ENCODE data around the gene NDUFS2. TPM values are rescaled to one million over a fixed set of nuclear protein-coding genes. Genes with fewer than 3 reads are reported as not detected.
A peak's percentile ranks its signal among the peaks of the same experiment; 100 is the strongest.

The NDUFS2 gene
- total and polyA plus RNA-seq, 8 donors = 26.7 to 56.8 (median 31.1) TPM

DNA sequence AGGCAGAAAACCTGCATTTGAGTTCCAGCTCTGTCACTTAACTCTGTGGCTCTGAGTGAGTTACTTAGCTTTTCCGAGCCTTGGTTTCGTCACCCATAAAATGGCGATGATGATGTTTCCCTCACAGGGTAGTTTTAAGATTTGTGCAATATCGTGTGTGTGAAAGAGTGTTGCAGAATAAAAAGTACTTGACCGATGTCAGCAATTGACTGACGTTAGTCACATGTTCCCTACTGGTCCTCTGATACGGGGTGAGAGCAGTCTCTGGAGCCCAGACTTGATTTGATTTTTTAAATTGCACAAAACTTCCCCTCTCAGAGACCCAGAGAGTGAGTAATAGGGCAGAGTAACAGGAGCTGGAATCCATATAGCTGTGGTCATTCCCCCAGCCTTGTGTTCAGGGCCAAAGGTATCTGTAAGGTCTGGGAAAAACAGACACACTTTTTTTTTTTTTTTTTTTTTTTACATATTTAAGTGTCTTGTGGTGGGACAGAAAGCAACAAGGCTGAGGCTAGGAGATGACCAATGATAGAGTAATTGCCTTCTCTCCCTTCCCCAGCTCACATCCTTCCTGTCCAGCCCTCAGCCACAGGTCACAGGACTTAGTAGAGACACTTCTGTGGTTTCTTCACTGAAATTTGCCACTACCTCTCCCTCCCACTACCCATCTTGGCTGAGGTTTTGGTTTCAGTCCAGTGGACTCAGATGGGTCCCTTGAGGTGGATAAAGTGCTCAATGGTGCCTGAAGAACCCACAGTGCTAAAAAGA lies 15.0 kb downstream of the NDUFS2 start:
- FAIRE-seq (no peak), DNase-seq (no peak), ATAC-seq (peak in 3 of 4 donors; percentile 46 to 72 (median 61))
- Histone ChIP-seq H3K9me3 (no peaks in the 10 kb centered on the region), H3K36me3 (peaks cover 4 to 25% (median 18%) of the 10 kb centered on the region in 3 donors), H3K27me3 (no peaks in the 10 kb centered on the region), H3K27ac (peak overlapping the region in 2 of 4 donors; percentile 57 to 70), H3K4me1 (no peaks in the 10 kb centered on the region), H3K4me3 (peak overlapping the region in 1 of 4 donors; percentile 17)
- WGBS, 2 donors = 56 to 63% methylated on average over 7 of the region's 7 CpGs
- intact Hi-C loops (cut with DNase I) = no loop called here
- TF ChIP-seq, protein P1, sequence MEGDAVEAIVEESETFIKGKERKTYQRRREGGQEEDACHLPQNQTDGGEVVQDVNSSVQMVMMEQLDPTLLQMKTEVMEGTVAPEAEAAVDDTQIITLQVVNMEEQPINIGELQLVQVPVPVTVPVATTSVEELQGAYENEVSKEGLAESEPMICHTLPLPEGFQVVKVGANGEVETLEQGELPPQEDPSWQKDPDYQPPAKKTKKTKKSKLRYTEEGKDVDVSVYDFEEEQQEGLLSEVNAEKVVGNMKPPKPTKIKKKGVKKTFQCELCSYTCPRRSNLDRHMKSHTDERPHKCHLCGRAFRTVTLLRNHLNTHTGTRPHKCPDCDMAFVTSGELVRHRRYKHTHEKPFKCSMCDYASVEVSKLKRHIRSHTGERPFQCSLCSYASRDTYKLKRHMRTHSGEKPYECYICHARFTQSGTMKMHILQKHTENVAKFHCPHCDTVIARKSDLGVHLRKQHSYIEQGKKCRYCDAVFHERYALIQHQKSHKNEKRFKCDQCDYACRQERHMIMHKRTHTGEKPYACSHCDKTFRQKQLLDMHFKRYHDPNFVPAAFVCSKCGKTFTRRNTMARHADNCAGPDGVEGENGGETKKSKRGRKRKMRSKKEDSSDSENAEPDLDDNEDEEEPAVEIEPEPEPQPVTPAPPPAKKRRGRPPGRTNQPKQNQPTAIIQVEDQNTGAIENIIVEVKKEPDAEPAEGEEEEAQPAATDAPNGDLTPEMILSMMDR (IDR thresholded peaks at IDR 0.05) = no peak

DNA sequence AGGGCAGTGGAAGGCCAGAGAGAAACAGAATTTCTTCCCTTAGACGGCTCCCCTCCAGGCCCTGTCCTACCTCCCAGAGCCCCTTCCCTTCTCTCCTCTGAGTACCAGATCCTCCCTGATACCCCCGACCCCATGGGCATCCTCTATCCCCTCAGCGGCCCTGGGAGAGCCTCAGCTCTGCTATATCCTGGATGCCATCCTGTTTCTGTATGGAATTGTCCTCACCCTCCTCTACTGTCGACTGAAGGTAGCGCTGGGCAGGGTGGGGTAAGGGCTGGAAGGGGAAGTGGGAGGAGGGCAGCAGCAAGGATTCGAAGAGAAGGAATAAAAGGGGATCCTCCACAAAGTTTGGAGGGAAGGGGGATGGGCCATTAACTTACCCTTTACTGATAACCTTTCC lies 15.7 kb downstream of the NDUFS2 start:
- intact Hi-C loops (cut with DNase I) = no loop called here
- 58 to 81% methylated on average over 5 to 6 of the region's 6 CpGs for WGBS, 2 donors
- ATAC-seq (no peak), FAIRE-seq (no peak), DNase-seq (no peak)
- Histone ChIP-seq H3K27me3 (no peaks in the 10 kb centered on the region), H3K4me3 (peak overlapping the region in 1 of 4 donors; percentile 17), H3K36me3 (peaks cover 4 to 19% (median 12%) of the 10 kb centered on the region in 3 donors), H3K4me1 (no peaks in the 10 kb centered on the region), H3K27ac (peak overlapping the region in 2 of 4 donors; percentile 17 to 44), H3K9me3 (no peaks in the 10 kb centered on the region)
- TF ChIP-seq, protein P1 (IDR thresholded peaks at IDR 0.05) = no peak

DNA sequence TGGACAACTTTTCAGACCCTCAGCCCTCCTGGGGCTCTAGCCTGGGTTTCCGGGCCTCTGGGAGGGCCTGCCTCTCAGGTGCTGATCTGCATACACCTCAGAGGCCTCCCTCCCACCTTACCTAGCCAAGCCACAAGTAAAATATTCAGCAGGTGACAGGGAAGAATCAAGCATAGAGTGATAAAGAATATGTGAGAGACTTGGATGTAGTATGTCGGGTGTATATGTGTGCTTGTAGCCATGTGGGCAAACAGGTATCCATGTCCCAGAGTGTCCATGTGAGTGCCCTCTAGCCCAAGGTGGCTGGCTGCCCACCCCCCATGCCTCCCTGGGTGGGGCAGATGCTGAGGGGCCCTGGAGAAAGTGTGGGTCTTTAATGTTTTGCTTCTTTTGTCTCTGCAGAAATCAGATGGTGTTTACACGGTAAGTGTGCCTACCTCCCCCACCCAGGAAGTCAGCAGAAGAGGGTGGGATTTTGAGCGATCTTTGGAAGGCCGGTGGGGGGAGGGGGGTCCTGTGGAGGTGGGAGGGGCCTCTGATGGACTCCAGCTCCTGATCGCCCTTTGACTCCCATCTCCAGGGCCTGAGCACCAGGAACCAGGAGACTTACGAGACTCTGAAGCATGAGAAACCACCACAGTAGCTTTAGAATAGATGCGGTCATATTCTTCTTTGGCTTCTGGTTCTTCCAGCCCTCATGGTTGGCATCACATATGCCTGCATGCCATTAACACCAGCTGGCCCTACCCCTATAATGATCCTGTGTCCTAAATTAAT lies 16.3 kb downstream of the NDUFS2 start:
- H3K4me3 ChIP-seq = no peak overlapping the region
- H3K27ac ChIP-seq = no peak overlapping the region
- TF ChIP-seq, protein P1 (IDR thresholded peaks at IDR 0.05) = no peak
- DNase-seq (no peak), ATAC-seq (no peak), FAIRE-seq (no peak)
- no peaks in the 10 kb centered on the region for H3K27me3 ChIP-seq
- peaks cover 4 to 13% (median 5%) of the 10 kb centered on the region in 3 donors for H3K36me3 ChIP-seq
- no peaks in the 10 kb centered on the region for H3K4me1 ChIP-seq
- WGBS, 2 donors = 57 to 61% methylated on average over 8 of the region's 8 CpGs
- intact Hi-C loops (cut with DNase I) = no loop called here
- no peaks in the 10 kb centered on the region for H3K9me3 ChIP-seq

DNA sequence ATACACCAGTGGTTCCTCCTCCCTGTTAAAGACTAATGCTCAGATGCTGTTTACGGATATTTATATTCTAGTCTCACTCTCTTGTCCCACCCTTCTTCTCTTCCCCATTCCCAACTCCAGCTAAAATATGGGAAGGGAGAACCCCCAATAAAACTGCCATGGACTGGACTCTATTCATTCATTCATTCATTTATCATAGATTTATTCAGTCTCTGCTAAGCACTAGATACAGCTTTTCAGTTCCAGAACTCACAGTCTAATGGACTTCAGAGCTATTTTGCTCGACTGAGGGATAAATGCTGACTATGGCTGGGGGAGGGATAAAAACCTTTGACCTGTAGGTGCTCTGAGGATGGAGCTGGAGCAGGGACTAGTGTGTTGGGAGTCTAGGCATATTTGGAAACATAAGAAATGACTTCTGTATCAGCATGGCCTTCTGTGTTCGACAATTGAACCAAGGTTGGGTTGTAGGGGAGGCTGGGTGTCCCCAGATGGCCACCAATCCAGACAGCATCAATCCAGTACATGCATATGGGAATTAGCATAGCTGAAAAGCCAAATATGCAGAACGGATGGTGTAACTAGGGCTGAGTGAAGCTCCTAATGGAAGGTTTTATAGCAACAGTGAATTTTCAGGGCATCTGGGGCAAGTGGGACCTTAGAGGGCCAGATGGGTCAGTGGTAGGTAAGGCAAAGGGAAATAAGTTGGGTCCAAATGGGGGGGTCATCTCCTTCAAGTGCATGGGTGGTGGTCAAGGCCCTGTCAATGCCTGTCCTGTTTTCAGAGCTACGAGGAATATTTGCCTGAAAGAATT lies 17.1 kb downstream of the NDUFS2 start:
- DNase-seq (no peak), ATAC-seq (no peak), FAIRE-seq (no peak)
- Histone ChIP-seq H3K27ac (no peak overlapping the region), H3K27me3 (no peaks in the 10 kb centered on the region), H3K36me3 (peaks cover 0 to 5% (median 0%) of the 10 kb centered on the region in 3 donors), H3K9me3 (no peaks in the 10 kb centered on the region), H3K4me1 (no peaks in the 10 kb centered on the region), H3K4me3 (no peak overlapping the region)
- 70 to 80% methylated on average over 5 of the region's 5 CpGs for WGBS, 2 donors
- intact Hi-C loops (cut with DNase I) = no loop called here
- TF ChIP-seq, protein P1 (IDR thresholded peaks at IDR 0.05) = no peak

Measured in pancreas (tissue), 10 donors.